ENCODE data around the gene ZFHX2.

GRCh38 chr14:23577710-23578392, 26.3 kb upstream of the ZFHX2 start:
- TF ChIP-seq CTCF (IDR thresholded peaks at IDR 0.05; ENCODE audit: insufficient read depth, low read depth, low read length) (no peak), EZH2 (IDR thresholded peaks at IDR 0.05; ENCODE audit: insufficient read depth, low read length) (peak; percentile 46)

Data from astrocyte (in vitro differentiated cells and primary cell).